Measurements from ENCODE around the gene ELK3.

- TF ChIP-seq CTCF (conservative IDR thresholded peaks at IDR 0.05 in 1 of 2, IDR thresholded peaks at IDR 0.05 in 1 of 2; ENCODE audit: extremely low read depth in 1 of 2, insufficient read depth in 1 of 2, low read depth in 1 of 2, low read length in 2 of 2) (no peak), EZH2 (IDR thresholded peaks at IDR 0.05; ENCODE audit: borderline replicate concordance, low read length) (no peak)
These were observed 11.7 kb downstream of the ELK3 start for GRCh38 chr12:96205908-96206307.

All from mammary epithelial cell (primary cell).